ENCODE data around the gene AK8.

Gene AK8

GRCh38 chr9:132857616-132858342, 20.3 kb downstream of the AK8 start:
- H3K9ac ChIP-seq, result no peak overlapping the region

GRCh38 chr9:132857031-132857430, 21.1 kb downstream of the AK8 start:
- Histone ChIP-seq H3K79me2 (no peaks in the 10 kb centered on the region), H3K4me3 (ENCODE audit: low read depth, low read length) (no peak overlapping the region), H3K27me3 (ENCODE audit: control insufficient read depth, insufficient read depth, low read length) (no peaks in the 10 kb centered on the region), H3K4me2 (ENCODE audit: low read length) (no peak overlapping the region), H3K4me1 (no peaks in the 10 kb centered on the region), H3K9me3 (ENCODE audit: control insufficient read depth, low read length) (no peaks in the 10 kb centered on the region), H2AFZ (no peak overlapping the region), H3K9ac (no peak overlapping the region), H3K27ac (no peak overlapping the region), H3K36me3 (ENCODE audit: control insufficient read depth, insufficient read depth, low read length) (no peaks in the 10 kb centered on the region)
- no peak for TF ChIP-seq CTCF (IDR thresholded peaks at IDR 0.05)

More at GRCh38 chr9:132857616-132858342, 20.3 kb downstream of the AK8 start:
- Histone ChIP-seq H3K9me3 (ENCODE audit: control insufficient read depth, low read length) (no peaks in the 10 kb centered on the region), H3K27ac (no peak overlapping the region), H3K4me3 (ENCODE audit: low read depth, low read length) (no peak overlapping the region), H3K4me2 (ENCODE audit: low read length) (no peak overlapping the region), H2AFZ (no peak overlapping the region), H3K27me3 (ENCODE audit: control insufficient read depth, insufficient read depth, low read length) (no peaks in the 10 kb centered on the region), H3K4me1 (no peaks in the 10 kb centered on the region), H3K36me3 (ENCODE audit: control insufficient read depth, insufficient read depth, low read length) (no peaks in the 10 kb centered on the region), H3K79me2 (no peaks in the 10 kb centered on the region)
- TF ChIP-seq CTCF (IDR thresholded peaks at IDR 0.05), result no peak

- Histone ChIP-seq H3K9ac (no peak overlapping the region), H3K27me3 (ENCODE audit: control insufficient read depth, insufficient read depth, low read length) (no peaks in the 10 kb centered on the region), H3K36me3 (ENCODE audit: control insufficient read depth, insufficient read depth, low read length) (no peaks in the 10 kb centered on the region), H3K9me3 (ENCODE audit: control insufficient read depth, low read length) (no peaks in the 10 kb centered on the region), H3K4me2 (ENCODE audit: low read length) (no peak overlapping the region), H3K4me3 (ENCODE audit: low read depth, low read length) (no peak overlapping the region), H3K79me2 (no peaks in the 10 kb centered on the region), H3K27ac (no peak overlapping the region), H2AFZ (no peak overlapping the region), H3K4me1 (no peaks in the 10 kb centered on the region)
- TF ChIP-seq CTCF (IDR thresholded peaks at IDR 0.05), result no peak
These were observed 22.2 kb downstream of the AK8 start for GRCh38 chr9:132855904-132856303.

GRCh38 chr9:132854832-132855231, 23.3 kb downstream of the AK8 start:
- H3K9ac ChIP-seq, result no peak overlapping the region
- no peaks in the 10 kb centered on the region for H3K9me3 ChIP-seq (ENCODE audit: control insufficient read depth, low read length)
- no peaks in the 10 kb centered on the region for H3K79me2 ChIP-seq
- no peaks in the 10 kb centered on the region for H3K36me3 ChIP-seq (ENCODE audit: control insufficient read depth, insufficient read depth, low read length)
- H3K4me1 ChIP-seq, result no peaks in the 10 kb centered on the region
- H2AFZ ChIP-seq, result no peak overlapping the region
- no peak overlapping the region for H3K4me2 ChIP-seq (ENCODE audit: low read length)
- no peak overlapping the region for H3K27ac ChIP-seq
- no peak for TF ChIP-seq CTCF (IDR thresholded peaks at IDR 0.05)
- no peaks in the 10 kb centered on the region for H3K27me3 ChIP-seq (ENCODE audit: control insufficient read depth, insufficient read depth, low read length)
- no peak overlapping the region for H3K4me3 ChIP-seq (ENCODE audit: low read depth, low read length)

DNA sequence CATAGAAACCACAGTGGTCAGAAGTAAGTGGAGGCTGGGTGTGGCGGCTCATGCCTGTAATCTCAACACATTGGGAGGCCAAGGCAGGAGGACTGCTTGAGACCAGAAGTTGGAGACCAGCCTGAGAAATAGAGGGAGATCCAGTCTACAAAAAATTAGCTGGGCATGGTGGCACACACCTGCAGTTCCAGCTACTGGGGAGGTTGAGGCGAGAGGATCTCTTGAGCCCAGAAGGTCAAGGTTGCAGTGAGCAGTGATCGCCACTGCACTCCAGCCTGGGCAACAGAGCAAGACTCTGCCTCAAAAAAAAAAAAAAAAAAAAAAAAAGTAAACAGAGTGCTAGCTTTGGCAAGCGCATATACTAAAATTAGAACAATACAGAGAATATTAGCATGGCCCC, 24.6 kb downstream of the AK8 start:
- Histone ChIP-seq H3K9me3 (ENCODE audit: control insufficient read depth, low read length) (no peaks in the 10 kb centered on the region), H2AFZ (no peak overlapping the region), H3K36me3 (ENCODE audit: control insufficient read depth, insufficient read depth, low read length) (no peaks in the 10 kb centered on the region), H3K4me3 (ENCODE audit: low read depth, low read length) (no peak overlapping the region), H3K27ac (no peak overlapping the region), H3K4me1 (no peaks in the 10 kb centered on the region), H3K27me3 (ENCODE audit: control insufficient read depth, insufficient read depth, low read length) (no peaks in the 10 kb centered on the region), H3K4me2 (ENCODE audit: low read length) (no peak overlapping the region), H3K79me2 (no peaks in the 10 kb centered on the region), H3K9ac (no peak overlapping the region)
- TF ChIP-seq CTCF (IDR thresholded peaks at IDR 0.05), result no peak

Data from parathyroid adenoma (tissue), 2 donors.